ENCODE measurements around the gene NUMA1. TPM values are rescaled to one million over a fixed set of nuclear protein-coding genes. Genes with fewer than 3 reads are reported as not detected.

The NUMA1 gene
- total RNA-seq, 1 experiment from 2014 or later, result 74.2 TPM

- no peak for DNase-seq (ENCODE audit: low read depth)
Measured at GRCh38 chr11:72100462-72100861, 20.1 kb upstream of the NUMA1 start.

GRCh38 chr11:72100009-72100408 lies 19.7 kb upstream of the NUMA1 start:
- DNase-seq (ENCODE audit: low read depth), result no peak

GRCh38 chr11:72098741-72099140 lies 18.4 kb upstream of the NUMA1 start:
- no peak for DNase-seq (ENCODE audit: low read depth)

- peak; percentile 55 for DNase-seq (ENCODE audit: low read depth)
Measured at GRCh38 chr11:72091292-72091691, 10.9 kb upstream of the NUMA1 start.

- no peak for DNase-seq (ENCODE audit: low read depth)
Measured at GRCh38 chr11:72088076-72088808, 7.9 kb upstream of the NUMA1 start.

- no peak for DNase-seq (ENCODE audit: low read depth)
Measured at GRCh38 chr11:72085621-72086351, 5.4 kb upstream of the NUMA1 start.

GRCh38 chr11:72084965-72085364 lies 4.6 kb upstream of the NUMA1 start:
- DNase-seq (ENCODE audit: low read depth), result no peak

- no peak for DNase-seq (ENCODE audit: low read depth)
Measured at GRCh38 chr11:72084076-72084475, 3.7 kb upstream of the NUMA1 start.

GRCh38 chr11:72083414-72083813 lies 3.1 kb upstream of the NUMA1 start:
- no peak for DNase-seq (ENCODE audit: low read depth)

- DNase-seq (ENCODE audit: low read depth), result no peak
Measured at GRCh38 chr11:72081821-72082453, 1.6 kb upstream of the NUMA1 start.

- DNase-seq (ENCODE audit: low read depth), result no peak
Measured at GRCh38 chr11:72081184-72081644, 872 bp upstream of the NUMA1 start.

- no peak for DNase-seq (ENCODE audit: low read depth)
Measured at GRCh38 chr11:72079819-72080325, 470 bp downstream of the NUMA1 start.

- DNase-seq (ENCODE audit: low read depth), result no peak
Measured at GRCh38 chr11:72078477-72078876, 1.9 kb downstream of the NUMA1 start.

GRCh38 chr11:72075756-72076155 lies 4.6 kb downstream of the NUMA1 start:
- no peak for DNase-seq (ENCODE audit: low read depth)

GRCh38 chr11:72075109-72075508 lies 5.2 kb downstream of the NUMA1 start:
- no peak for DNase-seq (ENCODE audit: low read depth)

GRCh38 chr11:72072348-72072747 lies 8.0 kb downstream of the NUMA1 start:
- DNase-seq (ENCODE audit: low read depth), result peak; percentile 68

GRCh38 chr11:72070491-72070890 lies 9.9 kb downstream of the NUMA1 start:
- DNase-seq (ENCODE audit: low read depth), result no peak

- DNase-seq (ENCODE audit: low read depth), result peak; percentile 85
Measured at GRCh38 chr11:72069787-72070251, 10.5 kb downstream of the NUMA1 start.

- DNase-seq (ENCODE audit: low read depth), result no peak
Measured at GRCh38 chr11:72069200-72069599, 11.1 kb downstream of the NUMA1 start.

GRCh38 chr11:72067676-72068075 lies 12.7 kb downstream of the NUMA1 start:
- no peak for DNase-seq (ENCODE audit: low read depth)

- DNase-seq (ENCODE audit: low read depth), result no peak
Measured at GRCh38 chr11:72067266-72067665, 13.1 kb downstream of the NUMA1 start.

GRCh38 chr11:72066855-72067254 lies 13.5 kb downstream of the NUMA1 start:
- DNase-seq (ENCODE audit: low read depth), result no peak

Data from Daoy (cell line).